ENCODE data around the gene PTPRJ. TPM values are rescaled to one million over a fixed set of nuclear protein-coding genes. Genes with fewer than 3 reads are reported as not detected.

The PTPRJ gene
- total and polyA plus RNA-seq, 4 donors, result 4.1 to 24.7 (median 14.6) TPM

- H3K4me1 ChIP-seq (ENCODE audit: control insufficient read depth in 4 of 4, insufficient read depth in 4 of 4, low read length in 3 of 4), result no peaks in the 10 kb centered on the region
- H3K9me3 ChIP-seq (ENCODE audit: control insufficient read depth in 4 of 4, low read length in 3 of 4), result no peaks in the 10 kb centered on the region
- DNase-seq (ENCODE audit: low spot score), result no peak
- no peak overlapping the region for H3K27ac ChIP-seq (ENCODE audit: low read depth in 1 of 2, low read length in 2 of 2)
- no peak overlapping the region for H3K4me3 ChIP-seq (ENCODE audit: low read depth in 1 of 3, low read length in 3 of 3)
- WGBS, result 97% methylated on average over 12 of the region's 12 CpGs
- no peaks in the 10 kb centered on the region for H3K27me3 ChIP-seq (ENCODE audit: control insufficient read depth in 4 of 4, insufficient read depth in 4 of 4, low read length in 3 of 4)
- H3K36me3 ChIP-seq (ENCODE audit: control insufficient read depth in 4 of 4, insufficient read depth in 3 of 4, low read depth in 1 of 4, low read length in 3 of 4), result peaks cover 4 to 58% (median 48%) of the 10 kb centered on the region in 4 donors
- H3K9ac ChIP-seq (ENCODE audit: low read depth in 1 of 2, low read length in 2 of 2), result no peak overlapping the region
- no peak for TF ChIP-seq TAF1 (conservative IDR thresholded peaks at IDR 0.05)
- no peak for TF ChIP-seq FOXA2 (IDR thresholded peaks at IDR 0.05)
- no peak for TF ChIP-seq MAX (IDR thresholded peaks at IDR 0.05)
- TF ChIP-seq REST (IDR thresholded peaks at IDR 0.05), result no peak
- no peak for TF ChIP-seq HNF4A (conservative IDR thresholded peaks at IDR 0.05)
- no peak for TF ChIP-seq ZBTB33 (IDR thresholded peaks at IDR 0.05)
- no peak for TF ChIP-seq GABPA (IDR thresholded peaks at IDR 0.05 in 1 of 2, conservative IDR thresholded peaks at IDR 0.05 in 1 of 2)
These were observed 183.2 kb downstream of the PTPRJ start for GRCh38 chr11:48163360-48164100.

GRCh38 chr11:48164836-48165235, 184.5 kb downstream of the PTPRJ start:
- DNase-seq (ENCODE audit: low spot score), result no peak
- H3K27ac ChIP-seq (ENCODE audit: low read depth in 1 of 2, low read length in 2 of 2), result no peak overlapping the region
- H3K27me3 ChIP-seq (ENCODE audit: control insufficient read depth in 4 of 4, insufficient read depth in 4 of 4, low read length in 3 of 4), result no peaks in the 10 kb centered on the region
- H3K4me3 ChIP-seq (ENCODE audit: low read depth in 1 of 3, low read length in 3 of 3), result no peak overlapping the region
- H3K36me3 ChIP-seq (ENCODE audit: control insufficient read depth in 4 of 4, insufficient read depth in 3 of 4, low read depth in 1 of 4, low read length in 3 of 4), result peaks cover 6 to 54% (median 46%) of the 10 kb centered on the region in 4 donors
- TF ChIP-seq CTCF (IDR thresholded peaks at IDR 0.05; ENCODE audit: low read depth, low read length, missing input control) (no peak), HNF4G (IDR thresholded peaks at IDR 0.05) (no peak), NR2F2 (IDR thresholded peaks at IDR 0.05) (no peak), GABPA (IDR thresholded peaks at IDR 0.05 in 1 of 2, conservative IDR thresholded peaks at IDR 0.05 in 1 of 2) (no peak), RAD21 (IDR thresholded peaks at IDR 0.05) (no peak), REST (IDR thresholded peaks at IDR 0.05) (no peak), YY1 (IDR thresholded peaks at IDR 0.05) (no peak), JUND (IDR thresholded peaks at IDR 0.05) (no peak), FOXA1 (IDR thresholded peaks at IDR 0.05) (no peak), FOXA2 (IDR thresholded peaks at IDR 0.05) (no peak), ATF3 (IDR thresholded peaks at IDR 0.05) (no peak), TAF1 (conservative IDR thresholded peaks at IDR 0.05) (no peak), HNF4A (conservative IDR thresholded peaks at IDR 0.05) (no peak), MAX (IDR thresholded peaks at IDR 0.05) (no peak), RXRA (IDR thresholded peaks at IDR 0.05) (no peak), ZBTB33 (IDR thresholded peaks at IDR 0.05) (no peak)
- no peak overlapping the region for H3K9ac ChIP-seq (ENCODE audit: low read depth in 1 of 2, low read length in 2 of 2)
- no peaks in the 10 kb centered on the region for H3K9me3 ChIP-seq (ENCODE audit: control insufficient read depth in 4 of 4, low read length in 3 of 4)
- H3K4me1 ChIP-seq (ENCODE audit: control insufficient read depth in 4 of 4, insufficient read depth in 4 of 4, low read length in 3 of 4), result no peaks in the 10 kb centered on the region

Measured in liver (tissue), 9 donors.